NCI-H82 (cell line): ENCODE results near the gene OPN3.
"Not testable (repeated sequence)": the region's sequence is repeated elsewhere in the genome, so short reads cannot be mapped to it uniquely, and the experiment has no call there.

ENCODE experiments used
- DNase-seq: peaks from one replicate; lab custom pipeline; 2025; lab: John Stamatoyannopoulos, UW

The OPN3 gene, protein sequence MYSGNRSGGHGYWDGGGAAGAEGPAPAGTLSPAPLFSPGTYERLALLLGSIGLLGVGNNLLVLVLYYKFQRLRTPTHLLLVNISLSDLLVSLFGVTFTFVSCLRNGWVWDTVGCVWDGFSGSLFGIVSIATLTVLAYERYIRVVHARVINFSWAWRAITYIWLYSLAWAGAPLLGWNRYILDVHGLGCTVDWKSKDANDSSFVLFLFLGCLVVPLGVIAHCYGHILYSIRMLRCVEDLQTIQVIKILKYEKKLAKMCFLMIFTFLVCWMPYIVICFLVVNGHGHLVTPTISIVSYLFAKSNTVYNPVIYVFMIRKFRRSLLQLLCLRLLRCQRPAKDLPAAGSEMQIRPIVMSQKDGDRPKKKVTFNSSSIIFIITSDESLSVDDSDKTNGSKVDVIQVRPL

DNA sequence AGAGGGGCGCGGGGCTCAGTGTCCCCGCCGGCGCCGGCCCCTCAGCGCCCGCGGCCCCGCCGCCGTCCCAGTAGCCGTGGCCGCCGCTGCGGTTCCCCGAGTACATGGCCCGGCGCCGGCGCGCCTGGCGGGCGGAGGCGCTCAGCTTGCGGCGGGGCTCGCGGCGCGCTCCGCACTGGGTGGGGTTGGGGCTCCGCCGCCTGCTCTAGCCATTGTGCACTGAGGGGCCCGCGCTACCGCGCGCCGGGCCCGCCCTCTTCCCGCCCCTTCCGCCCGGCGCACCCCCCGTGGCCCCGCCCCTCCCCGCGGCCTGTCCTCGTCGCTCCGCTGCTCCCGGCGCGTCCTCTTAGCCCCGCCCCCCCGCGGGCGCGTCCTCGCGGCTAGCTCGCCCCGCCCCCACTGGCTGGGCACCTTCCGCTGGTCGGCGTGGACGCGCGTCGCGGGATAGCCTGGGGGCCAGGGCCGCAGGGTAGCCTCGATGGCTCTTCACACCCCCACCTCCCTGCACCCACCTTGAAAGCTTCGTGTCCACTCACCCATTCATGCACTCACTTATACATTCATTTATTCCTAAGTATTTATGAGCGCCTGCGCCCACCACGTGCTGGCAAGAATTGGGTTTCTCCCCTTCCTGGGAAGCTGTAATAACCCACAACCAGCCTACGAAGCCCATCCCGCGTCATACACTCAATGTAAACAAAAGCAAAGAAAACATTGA lies at the start of gene OPN3, which contains the start of gene CHML:
Gene OPN3, minus strand, starts transcription at position 221 of the 718 bp plus-strand sequence. Its CDS starts 115 bp downstream, at position 106.
Gene CHML, minus strand, starts transcription at position 221 of the 718 bp plus-strand sequence. CDS start 4,603 bp downstream, outside the sequence.
- peak; percentile 95 for DNase-seq

- no peak for DNase-seq
These were observed 48.8 kb upstream of the OPN3 start for GRCh38 chr1:241688940-241689368.

- DNase-seq = no peak
These were observed 43.9 kb upstream of the OPN3 start for GRCh38 chr1:241684108-241684507.

GRCh38 chr1:241682921-241683320 lies 42.8 kb upstream of the OPN3 start:
- no peak for DNase-seq

- not testable (repeated sequence) for DNase-seq
These were observed 41.8 kb upstream of the OPN3 start for GRCh38 chr1:241681861-241682448.

GRCh38 chr1:241679961-241680360 lies 39.8 kb upstream of the OPN3 start:
- DNase-seq = no peak

DNA sequence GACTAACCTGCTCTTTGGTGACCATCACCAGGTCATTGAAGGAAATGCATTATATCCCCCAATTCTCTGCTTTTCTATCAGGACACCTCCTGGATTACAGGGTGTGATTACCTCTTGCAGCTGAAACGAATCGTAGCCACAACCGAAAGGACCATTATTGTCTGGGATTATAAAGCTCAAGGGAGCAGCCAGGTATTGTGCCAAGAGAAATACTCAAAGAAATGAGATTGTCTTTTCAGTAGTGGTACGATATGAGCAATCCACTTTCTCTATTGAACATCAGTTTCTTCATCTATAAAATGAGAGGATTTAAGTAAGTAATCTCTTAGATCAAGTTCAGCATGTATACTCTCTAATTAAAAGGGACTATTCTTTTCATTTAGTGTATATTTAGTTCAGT lies 39.2 kb upstream of the OPN3 start:
- peak; percentile 34 for DNase-seq

DNA sequence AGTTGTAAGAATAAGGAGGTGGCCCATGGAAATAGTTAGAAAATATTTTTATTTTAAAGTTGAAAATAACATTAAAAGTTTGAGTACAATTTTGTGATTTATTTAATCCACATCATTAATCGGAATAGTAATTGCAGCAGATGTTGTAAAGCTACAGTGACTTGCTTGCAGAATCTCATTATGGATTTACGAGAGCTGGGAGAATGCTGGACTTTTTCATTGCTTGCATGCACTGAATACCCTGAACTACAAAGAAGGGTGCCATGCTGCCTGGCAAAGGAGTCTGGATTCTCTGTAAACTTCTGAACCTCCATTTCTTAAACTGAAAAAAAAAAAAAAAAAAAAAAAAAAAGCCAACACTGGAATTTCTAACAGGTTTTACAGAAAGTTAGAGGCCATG lies 38.4 kb upstream of the OPN3 start:
- DNase-seq = peak; percentile 67

GRCh38 chr1:241677201-241677600 lies 37.0 kb upstream of the OPN3 start:
- DNase-seq = peak; percentile 46

GRCh38 chr1:241675983-241676382 lies 35.8 kb upstream of the OPN3 start:
- peak; percentile 7 for DNase-seq

- DNase-seq = no peak
These were observed 34.7 kb upstream of the OPN3 start for GRCh38 chr1:241674805-241675384.

DNA sequence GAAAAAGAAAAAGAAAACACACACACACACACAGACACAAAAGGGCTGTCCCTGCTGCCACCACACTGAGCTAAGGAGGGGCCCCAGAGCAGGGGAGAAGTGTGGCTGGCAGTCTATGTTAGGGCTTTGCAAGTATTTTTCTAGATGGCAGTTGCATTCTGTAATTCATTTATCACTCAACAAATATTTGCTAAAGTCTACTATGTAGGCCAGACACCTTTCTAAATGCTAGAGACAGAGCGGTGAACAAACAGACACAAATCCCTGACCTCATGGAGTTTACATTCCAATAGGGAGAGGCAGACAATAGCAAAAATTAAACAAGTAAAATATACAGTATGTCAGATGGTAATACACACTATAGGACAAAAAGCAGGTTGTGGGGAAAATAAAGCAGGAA lies 32.1 kb upstream of the OPN3 start:
- DNase-seq = no peak

DNA sequence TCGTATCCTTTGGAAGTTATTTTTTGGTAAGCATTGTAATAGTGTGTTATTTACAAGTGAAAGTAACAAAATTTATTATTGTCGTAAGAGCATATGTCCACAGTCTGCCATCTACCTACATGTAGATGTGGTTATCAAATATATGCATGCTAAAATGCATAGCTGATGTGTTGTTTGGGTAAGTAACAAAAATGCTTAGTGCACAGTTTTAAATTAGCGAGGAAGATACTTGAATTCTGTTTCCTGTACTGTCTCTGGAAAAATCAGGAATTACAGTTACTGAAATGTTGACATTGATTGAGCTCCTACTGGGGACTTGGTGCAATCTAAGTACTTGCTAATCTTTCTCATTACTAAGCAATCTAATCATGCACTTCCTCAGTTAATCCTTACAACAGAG lies 26.2 kb upstream of the OPN3 start:
- peak; percentile 81 for DNase-seq

GRCh38 chr1:241660424-241660972 lies 20.3 kb upstream of the OPN3 start:
- DNase-seq = no peak

- not testable (repeated sequence) for DNase-seq
These were observed 18.8 kb upstream of the OPN3 start for GRCh38 chr1:241659016-241659415.

DNA sequence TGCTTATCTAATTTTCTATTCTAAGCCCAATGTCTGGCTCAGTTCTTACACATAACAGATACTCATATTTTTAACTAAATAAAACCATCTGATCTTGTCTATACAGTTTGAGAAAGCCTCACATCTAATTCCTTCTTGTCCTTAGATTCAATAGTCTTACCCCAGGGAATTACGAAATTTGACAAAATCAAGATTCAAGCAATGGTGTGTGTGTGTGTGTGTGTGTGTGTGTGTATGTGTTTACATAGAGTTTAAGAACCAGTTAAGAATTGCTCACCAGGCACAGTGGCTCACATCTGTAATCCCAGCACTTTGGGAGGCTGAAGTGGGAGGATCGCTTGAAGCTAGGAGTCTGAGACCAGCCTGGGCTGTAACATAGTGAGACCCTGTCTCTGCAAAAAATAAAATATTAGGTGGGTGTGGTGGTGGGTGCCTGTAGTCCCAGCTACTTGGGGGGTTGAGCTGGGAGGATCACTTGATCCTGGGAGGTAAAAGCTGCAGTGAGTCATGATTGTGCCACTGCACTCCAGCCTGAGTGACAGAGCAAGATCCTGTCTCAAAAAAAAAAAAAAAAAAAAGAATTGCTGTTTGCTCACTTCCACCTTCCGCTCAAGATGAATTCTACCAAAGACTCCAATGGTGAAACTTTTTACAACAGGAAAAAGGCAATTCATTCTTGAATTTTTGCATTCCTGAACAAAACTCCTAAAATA lies 18.1 kb upstream of the OPN3 start:
- DNase-seq = no peak

DNA sequence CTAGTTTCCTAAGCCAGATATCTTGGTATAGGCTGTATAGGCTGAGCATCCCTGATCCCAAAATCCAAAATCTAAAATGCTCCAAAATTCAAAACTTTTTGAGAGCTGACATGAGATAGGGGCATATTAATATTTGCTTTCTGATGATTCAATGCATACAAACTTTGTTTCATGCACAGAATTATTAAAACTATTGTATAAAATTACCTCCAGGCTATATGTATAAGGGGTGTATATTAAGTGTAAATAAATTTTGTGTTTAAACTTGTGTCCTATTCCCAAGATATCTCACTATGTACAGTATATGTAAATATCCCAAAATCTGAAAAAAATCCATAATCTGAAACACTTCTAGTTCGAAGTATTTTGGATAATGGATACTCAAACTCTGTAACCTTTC lies 14.5 kb upstream of the OPN3 start:
- DNase-seq = no peak

DNA sequence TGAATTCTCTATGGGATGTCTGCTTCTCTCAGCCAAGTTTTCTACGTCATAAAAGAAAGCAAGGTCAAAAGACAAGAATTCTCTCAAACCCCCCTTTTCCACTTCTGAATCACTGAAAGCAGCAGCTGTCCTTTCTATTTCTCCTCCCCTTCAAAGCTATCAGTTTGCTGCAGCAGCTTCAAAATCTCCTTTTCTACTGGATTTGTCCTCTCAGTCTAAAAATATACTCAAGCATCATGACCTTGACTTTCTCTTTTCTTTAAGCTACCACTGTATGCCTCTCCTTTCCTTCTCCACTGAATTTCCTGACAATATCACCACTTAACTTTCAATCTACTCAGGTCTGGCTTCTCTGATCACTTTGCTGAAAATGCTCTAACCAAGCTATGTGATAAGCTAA lies 13.8 kb upstream of the OPN3 start:
- no peak for DNase-seq

DNA sequence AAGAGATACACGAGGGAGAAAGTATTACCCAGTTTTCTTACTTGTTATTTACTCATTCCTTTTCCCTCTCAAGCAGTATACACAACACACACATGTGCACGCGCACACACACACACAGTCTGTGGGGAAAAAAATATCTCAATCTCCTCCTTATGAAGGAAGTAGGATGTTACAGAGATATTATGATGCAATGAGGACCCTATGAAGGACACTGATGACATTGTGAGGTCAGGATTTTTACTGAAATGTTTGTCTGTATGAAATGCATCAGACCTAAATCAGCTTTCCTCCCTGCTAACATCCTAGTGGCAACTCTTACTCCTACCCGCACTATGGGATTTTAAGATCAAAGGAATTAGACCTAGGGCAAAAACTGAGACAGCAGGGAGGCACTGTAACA lies 11.8 kb upstream of the OPN3 start, which contains the start of gene WDR64:
Gene WDR64, plus strand, starts transcription at position 270 of the 400 bp plus-strand sequence. CDS start 204 bp downstream, outside the sequence.
- no peak for DNase-seq

DNA sequence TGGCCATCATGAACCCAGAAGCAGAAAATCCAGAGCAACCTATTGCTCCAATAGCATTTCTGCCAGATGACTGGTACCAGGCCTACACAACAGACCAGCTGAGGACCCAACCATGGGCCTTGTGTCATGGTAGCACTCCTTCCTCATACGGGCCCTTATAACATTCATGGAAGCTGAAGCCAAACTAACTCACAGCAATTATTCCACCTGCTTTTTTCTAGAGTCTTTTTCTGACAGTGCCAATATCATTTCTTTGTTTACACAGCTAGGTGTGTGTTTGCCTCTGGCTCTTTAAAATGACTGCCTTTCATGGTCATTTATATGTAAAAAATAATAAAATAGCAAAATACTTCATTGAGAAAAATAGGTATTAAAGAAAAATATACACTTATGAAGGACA lies 8.0 kb upstream of the OPN3 start:
- DNase-seq = no peak

DNA sequence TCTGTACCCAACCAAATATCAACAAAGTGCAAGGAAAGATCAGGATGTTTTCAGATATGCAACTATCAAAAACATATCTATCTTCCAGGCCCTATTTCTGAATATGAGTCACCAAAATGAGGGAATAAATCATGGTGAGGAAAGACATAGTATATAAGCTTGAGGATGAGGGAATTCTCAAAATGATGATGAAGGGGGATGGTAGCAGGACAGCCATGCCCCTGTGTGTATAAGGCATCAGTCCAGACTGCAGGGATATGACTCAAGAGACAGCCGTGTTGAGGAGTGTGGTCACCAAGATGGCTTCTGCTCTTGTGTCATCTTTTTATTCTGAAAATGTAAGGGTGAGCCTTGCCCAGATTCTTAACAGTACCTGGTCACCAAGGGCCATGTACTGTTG lies 7.5 kb upstream of the OPN3 start:
- no peak for DNase-seq
